Activated CD8-positive, alpha-beta memory T cell treated with anti-CD3 and anti-CD28 coated beads, Interleukin-2, amount 50 U/mL, for 24 hours (primary cell): Measurements from ENCODE around the gene KRTAP5-11.
"Not testable (repeated sequence)": the region's sequence is repeated elsewhere in the genome, so short reads cannot be mapped to it uniquely, and the experiment has no call there.

Source experiments
- DNase-seq: peaks from one replicate; pipeline ENCODE4 v3.0.0-alpha.2; 2020; ENCODE audit errors: extremely low read depth

Gene KRTAP5-11

DNA sequence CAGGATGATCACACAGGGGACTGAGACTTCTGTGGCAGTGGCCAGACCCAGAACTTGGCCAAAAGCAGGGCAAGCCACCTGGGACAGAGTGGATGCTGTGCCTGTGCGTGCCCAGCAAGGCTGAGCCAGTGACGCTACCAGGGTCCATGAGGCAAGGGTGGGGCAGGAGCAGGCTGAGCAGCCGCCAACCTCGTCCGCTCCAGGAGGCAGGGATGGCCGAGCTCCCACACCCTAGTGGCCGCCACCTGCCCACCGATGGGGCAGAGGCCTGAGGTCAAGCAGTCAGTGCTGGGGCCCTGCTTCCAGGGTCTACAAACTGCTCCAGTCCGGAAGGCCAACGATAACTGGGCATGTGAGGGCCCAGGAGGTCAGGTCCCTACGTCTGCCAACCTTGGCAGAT is 27.2 kb downstream of the KRTAP5-11 start:
- DNase-seq: no peak

DNA sequence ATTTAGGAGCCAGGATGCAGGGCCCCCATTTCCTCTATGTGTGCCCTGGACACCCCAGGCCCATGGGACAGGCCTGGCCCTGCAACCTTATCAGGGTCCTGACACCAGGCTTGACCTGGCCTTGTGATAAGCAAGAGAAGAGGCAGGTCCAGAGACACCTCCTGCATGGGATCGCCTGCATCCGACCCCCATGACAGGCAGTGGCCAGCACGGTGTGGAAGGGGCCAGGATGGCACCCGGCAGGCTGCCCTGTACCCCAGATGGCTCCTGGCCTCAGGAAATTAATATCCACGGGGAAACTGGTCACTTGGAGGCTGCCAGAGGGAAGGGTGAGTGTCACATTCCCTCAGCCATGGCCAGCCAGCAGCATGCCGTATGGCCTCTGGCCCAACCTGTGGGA is 27.7 kb downstream of the KRTAP5-11 start:
- DNase-seq: no peak

DNA sequence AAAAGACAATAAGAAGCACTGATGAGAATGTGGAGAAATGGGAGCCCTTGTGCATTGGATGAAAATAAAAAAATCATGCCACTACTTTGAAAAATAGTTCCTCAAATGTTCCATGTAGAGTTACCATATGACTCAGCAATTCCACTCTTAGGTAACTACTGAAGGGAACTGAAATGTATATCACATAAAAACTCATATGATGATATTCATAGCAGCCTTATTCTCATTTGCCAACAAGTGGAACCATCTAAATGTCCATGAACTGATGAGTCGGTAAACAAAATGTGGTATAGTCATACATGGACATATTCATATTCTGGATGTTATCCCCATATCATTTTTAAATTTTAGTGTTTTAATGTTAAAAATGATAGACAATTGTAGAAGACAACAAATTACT is 31.0 kb downstream of the KRTAP5-11 start:
- DNase-seq: no peak

DNA sequence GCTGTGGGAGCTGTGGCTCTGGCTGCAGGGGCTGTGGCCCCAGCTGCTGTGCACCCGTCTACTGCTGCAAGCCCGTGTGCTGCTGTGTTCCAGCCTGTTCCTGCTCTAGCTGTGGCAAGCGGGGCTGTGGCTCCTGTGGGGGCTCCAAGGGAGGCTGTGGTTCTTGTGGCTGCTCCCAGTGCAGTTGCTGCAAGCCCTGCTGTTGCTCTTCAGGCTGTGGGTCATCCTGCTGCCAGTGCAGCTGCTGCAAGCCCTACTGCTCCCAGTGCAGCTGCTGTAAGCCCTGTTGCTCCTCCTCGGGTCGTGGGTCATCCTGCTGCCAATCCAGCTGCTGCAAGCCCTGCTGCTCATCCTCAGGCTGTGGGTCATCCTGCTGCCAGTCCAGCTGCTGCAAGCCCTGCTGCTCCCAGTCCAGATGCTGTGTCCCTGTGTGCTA is 33.9 kb downstream of the KRTAP5-11 start:
- DNase-seq: no peak

DNA sequence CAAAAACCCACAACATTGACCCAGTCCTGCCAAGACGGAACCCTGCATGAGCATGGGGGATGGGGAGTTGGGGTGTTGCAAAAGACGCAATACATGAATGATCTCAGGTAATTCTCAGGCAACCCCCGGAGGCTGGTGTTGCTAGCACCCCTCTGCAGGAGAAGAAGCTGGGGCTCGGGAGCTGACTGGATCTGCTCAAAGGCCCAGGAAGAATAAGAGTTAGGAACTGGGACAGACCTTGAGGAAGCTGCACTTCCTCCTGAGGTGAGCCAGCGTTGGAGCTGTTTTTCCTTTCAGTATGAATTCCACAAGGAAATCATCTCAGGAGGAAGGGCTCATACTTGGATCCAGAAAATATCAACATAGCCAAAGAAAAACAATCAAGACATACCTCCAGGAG is 34.6 kb downstream of the KRTAP5-11 start, which contains the start of gene KRTAP5-9:
Gene KRTAP5-9 (plus strand): TSS at position 301 of the 400 bp plus-strand sequence. CDS start 238 bp downstream, outside the sequence.
- no peak for DNase-seq

DNA sequence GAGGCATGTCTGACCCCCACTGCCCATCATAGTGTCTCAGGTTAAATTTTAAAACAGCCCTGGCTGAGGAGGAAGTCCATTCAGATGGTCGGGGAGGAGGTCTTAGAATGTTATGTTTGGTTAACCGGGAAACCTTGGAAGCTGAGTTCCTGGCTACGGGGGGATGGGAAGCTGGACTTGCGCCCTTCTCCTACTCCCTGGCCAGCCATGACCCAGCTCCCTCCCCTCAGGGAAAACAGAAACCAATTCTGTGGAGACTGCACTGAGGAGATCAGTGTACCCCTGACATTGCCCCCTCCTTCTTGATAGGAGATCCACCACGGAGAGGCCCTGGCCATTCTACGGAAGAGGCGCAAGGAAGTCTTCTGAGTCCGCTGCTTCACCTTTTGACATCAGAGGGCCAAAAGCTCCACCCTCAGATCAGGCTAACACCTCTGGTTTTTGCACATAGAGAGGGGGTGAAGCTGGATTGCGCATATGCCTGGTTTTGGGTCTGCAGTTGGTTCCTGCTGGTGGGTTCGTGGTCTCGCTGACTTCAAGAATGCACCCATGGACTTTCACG is 37.2 kb downstream of the KRTAP5-11 start:
- no peak for DNase-seq

DNA sequence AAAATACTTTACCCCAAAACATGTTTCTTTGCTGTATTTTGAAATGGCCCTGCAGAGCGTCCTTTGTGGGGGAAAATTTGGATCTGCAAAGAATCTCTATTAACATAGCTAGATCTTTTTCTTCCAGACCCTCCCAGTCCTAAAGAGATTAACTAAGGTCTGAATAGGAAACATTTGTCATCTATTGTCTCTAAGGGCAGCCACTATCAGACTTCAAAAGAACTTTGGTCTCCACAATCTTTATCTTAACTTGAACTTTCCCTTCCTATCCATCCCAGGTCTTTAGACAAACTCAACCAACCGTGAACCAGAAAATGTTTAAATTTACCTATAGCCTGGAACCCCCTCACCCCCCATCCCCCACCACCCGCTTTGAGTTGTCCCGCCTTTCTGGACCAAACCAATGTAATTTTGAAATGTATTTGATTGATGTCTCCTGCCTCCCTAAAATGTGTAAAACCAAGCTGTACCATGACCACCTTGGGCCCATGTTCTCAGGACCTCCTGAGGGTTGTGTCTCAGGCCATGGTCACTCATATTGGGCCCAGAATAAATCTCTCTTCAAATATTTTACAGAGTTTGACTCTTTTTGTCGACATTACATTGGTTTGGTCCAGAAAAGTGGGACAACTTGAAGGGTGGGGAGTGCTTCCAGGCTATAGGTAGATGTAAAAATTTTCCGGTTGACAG is 38.0 kb downstream of the KRTAP5-11 start:
- no peak for DNase-seq

DNA sequence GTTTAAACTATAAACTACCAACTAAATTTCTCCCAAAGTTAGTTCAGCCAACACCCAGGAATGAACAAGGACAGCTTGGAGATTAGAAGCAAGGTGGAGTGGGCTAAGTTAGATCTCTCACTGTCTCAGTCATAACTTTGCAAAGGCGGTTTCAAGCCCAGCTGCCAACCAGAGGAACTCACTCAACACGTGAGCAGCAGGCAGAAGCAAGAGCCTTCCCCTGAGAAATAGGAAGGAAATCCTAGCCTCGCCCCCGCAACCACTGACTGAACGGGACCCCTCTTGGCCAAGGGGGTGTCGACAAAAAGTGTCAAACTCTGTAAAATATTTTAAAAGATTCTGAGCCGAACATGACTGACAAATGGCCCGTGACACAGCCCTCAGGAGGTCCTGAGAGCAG is 38.8 kb downstream of the KRTAP5-11 start:
- no peak for DNase-seq

DNA sequence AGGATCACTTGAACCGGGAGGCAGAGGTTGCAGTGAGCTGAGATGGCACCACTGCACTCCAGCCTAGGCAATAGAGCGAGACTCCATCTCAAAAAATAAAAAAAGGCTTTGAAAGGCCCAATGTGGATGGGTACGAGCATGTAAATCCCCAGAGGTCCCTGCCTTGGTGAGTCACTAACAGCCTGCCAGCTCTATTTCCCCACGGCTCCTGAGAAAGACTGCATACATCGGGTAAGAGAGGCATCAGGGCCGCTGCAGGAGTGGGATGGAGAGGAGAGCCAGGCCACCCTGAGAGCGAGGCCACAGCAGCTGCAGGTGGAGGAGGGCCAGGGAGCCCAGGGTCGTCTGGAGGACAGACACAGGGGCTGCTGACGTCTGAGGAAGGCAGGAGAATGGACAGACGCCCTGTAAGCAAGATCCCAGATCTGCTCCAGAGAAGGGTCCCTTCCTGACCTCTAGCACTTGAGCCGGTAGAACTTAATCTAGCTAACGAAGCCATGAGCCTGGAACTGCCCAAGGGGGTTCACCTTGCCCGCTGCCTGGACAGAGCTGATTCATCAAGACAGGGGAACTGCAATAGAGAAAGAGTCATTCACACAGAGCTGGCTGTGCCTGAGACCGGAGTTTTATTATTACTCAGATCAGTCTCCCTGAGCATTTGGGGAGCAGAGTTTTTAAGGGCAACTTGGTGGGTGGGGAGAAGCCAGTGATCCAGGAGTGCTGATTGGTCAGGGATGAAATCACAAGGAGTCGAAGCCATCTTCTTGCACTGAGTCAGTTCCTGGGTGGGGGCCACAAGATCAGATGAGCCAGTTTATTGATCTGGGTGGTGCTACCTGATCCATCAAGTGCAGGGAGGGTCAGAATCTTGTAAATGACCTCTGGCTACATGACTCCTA is 39.5 kb downstream of the KRTAP5-11 start:
- DNase-seq: no peak

DNA sequence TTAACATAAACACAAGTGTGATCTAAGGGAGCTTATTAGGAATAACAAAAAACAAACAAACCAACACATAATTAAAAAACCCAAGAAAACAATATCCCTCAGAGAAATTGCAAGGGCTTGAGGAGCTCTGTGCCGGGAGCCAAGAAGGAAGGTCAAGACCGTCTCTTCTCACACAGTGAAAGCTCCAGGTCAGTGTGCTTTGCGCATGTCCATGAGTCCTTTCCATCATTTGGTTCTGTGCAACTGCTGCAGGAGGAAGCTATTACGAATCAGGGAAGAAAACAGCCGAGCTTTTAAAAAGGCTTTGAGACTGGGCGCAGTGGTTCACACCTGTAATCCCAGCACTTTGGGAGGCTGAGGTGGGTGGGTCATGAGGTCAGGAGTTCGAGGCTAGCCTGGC is 40.3 kb downstream of the KRTAP5-11 start:
- no peak for DNase-seq

DNA sequence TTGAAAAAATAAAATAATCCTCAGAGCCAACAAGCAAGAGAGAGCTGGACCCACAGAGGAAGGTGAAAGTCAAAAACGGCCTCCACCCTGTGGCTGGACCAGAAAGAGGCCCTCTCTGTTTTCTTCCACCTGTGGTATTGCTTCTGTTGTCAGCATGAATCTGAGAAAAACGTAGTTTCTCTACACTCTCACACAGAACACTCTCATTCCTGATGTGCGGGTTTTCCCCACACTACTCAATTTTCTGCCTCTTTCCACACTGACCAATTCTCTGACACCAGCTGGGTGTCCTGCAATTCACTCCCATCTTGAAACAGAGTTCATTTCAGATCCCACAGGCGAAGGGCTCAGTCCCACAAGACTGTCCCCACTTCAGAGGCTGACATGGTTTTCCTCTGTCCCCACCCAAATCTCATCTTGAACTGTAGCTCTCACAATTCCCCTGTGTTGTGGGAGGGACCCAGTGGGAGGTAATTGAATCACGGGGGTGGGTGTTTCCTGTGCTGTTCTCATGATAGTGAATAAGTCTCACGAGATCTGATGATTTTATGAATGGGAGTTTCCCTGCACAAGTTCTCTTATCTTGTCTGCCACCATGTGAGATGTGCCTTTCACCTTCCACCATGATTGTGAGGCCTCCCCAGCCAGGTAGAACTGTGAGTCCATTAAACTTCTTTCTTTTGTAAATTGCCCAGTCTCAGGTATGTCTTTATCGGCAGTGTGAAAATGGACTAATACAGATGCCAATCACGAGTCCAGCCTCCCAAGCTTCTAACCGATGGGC is 42.0 kb downstream of the KRTAP5-11 start:
- not testable (repeated sequence) for DNase-seq

DNA sequence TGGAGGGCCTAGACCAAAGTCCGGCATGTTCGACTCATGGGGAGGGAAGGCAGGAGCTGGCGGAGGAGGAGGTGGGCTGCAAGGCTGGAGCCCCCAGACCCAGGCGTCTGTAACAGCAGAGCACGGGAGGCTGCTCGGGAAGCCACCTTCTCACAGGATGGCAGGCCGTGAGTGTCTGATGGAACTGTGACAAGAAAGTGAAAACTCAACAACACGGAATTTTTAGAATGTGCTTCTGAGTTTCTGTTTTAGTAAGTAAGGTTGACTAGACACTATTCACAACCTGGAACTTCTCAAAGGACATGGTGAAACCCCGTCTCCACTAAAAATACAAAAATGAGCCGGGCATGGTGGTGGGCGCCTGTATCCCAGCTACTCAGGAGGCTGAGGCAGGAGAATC is 42.7 kb downstream of the KRTAP5-11 start:
- not testable (repeated sequence) for DNase-seq

DNA sequence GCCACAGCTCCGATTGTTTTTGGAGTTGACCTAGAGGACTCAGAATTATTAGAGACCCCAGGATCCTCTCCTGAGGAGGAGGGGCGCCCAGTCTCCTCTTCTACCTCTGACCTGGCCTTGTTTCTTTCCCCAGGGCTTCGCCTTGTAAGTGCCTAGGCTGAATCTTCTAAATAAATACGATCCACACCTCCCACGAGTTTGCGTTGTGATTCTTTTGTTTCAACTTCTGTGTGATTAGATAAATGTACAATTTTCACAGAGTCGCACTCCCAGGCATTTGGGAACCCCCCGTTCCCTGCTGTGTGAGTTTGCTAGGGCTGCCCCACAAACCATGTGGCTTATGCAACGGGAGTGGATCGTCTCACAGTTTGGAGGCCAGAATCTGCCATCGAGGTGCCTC is 43.7 kb downstream of the KRTAP5-11 start:
- no peak for DNase-seq

DNA sequence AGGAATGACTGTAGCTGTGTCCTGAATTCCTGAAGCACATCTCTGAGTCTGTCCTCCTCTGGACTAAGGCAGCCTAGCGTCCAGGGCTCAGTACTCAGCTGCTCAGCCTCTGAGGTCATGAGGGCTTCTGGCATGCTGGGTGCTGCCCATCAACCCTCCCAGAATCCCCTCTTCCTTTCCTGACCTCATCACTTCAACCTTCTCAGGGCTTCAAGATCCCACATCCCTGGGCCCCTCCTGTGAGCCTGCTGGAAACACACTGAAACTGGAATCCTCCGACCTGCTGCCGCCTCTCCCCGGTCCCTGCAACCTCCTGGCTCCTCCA is 44.0 kb downstream of the KRTAP5-11 start:
- no peak for DNase-seq

DNA sequence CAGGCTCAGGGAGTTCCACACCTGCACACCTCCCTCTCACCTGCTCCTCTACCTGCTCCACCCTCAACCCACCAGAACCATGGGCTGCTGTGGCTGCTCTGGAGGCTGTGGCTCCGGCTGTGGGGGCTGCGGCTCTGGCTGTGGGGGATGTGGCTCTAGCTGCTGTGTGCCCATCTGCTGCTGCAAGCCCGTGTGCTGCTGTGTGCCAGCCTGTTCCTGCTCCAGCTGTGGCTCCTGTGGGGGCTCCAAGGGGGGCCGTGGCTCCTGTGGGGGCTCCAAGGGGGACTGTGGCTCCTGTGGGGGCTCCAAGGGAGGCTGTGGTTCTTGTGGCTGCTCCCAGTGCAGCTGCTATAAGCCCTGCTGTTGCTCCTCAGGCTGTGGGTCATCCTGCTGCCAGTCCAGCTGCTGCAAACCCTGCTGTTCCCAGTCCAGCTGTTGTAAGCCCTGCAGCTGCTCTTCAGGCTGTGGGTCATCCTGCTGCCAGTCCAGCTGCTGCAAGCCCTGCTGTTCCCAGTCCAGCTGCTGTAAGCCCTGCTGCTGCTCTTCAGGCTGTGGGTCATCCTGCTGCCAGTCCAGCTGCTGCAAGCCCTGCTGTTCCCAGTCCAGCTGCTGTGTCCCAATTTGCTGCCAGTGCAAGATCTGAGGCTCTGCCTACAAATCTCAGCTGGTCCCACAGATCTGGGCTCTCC is 44.6 kb downstream of the KRTAP5-11 start, which contains the start of gene KRTAP5-8:
Gene KRTAP5-8 (plus strand): TSS at position 49 of the 689 bp plus-strand sequence. CDS start 31 bp downstream, at position 80.
- DNase-seq: not testable (repeated sequence)

DNA sequence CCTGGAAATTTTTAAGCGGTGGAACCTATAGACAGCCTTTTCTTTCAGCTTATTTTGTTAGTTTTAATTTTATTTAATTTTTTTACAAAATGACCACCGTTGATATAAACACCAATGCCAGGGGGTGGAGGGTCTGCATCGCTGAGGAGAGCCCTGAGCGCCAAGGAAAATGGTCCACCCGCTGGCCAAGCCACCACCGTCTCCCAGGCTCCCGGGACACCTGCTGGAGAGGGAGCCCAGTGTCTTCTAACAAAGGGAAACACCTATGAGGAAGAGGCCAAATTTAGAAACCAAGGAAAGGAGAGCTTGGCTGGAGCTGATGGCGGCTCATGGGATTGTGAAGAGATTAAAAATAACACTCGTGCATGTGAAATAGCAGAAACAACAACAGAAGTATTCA is 45.1 kb downstream of the KRTAP5-11 start:
- DNase-seq: no peak

DNA sequence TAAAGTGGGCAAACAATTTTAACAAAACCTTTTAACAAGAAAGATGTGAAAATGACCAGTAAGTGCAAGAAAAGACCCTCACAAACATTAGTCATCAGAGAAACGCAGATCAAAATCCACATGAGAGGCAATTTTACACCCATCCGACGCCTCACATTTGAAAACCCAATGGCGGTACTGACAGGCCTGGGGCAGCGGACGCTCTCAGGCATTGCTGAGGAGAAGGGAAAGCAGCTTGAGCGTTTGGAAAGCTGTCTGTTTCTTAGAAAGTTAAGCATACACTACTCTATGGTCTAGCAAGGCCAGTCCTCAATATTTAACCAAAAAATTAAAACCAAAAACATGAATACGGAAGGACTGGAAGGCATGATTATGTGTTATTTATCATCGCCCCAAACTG is 46.9 kb downstream of the KRTAP5-11 start:
- DNase-seq: no peak

DNA sequence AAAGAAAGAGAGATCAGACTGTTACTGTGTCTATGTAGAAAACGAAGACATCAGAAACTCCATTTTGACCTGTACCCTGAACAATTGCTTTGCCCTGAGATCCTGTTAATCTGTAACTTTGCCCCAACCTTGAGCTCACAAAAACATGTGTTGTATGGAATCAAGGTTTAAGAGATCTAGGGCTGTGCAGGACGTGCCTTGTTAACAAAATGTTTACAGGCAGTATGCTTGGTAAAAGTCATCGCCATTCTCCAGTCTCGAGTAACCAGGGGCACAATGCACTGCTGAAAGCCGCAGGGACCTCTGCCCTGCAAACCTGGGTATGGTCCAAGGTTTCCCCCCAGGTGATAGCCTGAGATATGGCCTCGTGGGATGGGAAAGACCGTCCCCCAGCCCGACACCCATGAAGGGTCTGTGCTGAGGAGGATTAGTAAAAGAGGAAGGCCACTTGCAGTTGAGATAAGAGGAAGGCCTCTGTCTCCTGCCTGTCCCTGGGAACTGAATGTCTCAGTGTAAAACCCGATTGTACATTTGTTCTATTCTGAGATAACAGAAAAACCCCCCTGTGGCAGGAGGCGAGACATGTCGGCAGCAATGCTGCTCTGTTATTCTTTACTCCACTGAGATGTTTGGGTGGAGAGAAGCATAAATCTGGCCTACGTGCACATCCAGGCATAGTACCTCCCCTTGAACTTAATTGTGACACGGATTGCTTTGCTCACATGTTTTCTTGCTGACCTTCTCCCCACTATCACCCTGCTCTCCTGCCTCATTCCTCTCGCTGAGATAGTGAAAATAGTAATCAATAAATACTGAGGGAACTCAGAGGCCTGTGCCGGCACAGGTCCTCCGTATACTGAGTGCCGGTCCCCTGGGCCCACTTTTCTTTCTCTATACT is 47.7 kb downstream of the KRTAP5-11 start:
- not testable (repeated sequence) for DNase-seq

DNA sequence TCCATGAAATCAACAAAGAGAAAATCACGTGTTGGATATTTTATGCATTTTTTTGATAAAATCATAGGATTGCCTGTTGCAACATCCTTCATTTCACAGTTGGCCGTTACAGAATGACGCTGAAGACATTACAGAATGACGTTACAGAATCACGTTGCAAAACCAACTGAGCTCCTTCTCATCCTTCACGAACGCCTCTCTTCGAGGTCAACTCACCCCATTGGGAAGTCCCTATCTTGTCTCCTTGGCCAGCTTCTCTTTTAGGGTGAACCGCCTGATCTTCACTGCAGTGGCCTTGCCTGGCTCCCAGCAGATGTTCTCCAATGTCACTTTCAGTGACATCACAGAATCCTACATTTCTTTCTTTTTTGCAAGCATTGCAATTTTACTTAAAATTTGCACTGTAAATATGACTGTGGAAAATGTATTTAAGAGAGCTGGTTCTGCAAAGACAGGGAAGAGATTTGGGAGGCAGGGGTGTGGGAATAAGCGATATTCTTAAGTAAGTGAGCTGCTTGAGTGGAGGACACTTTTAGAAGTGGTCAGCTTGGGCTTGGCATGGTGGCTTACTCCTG is 50.6 kb downstream of the KRTAP5-11 start:
- DNase-seq: no peak
